Neural cell (in vitro differentiated cells): Measurements from ENCODE around the gene KCNIP4. TPM values are rescaled to one million over a fixed set of nuclear protein-coding genes. Genes with fewer than 3 reads are reported as not detected.

ENCODE experiments used
- H2AFZ ChIP-seq: fragments of 200-600, 300-800 bp; sonication (generic), shearing (Covaris generic); 2 replicates; pipeline ENCODE4 v1.6.0; 2014; ENCODE audit warnings: low read depth, mild to moderate bottlenecking, antibody characterized with exemption, low read length, moderate library complexity
- H3F3A ChIP-seq: fragments of 200-600 bp; shearing (Covaris generic); 2 replicates; pipeline ENCODE4 v1.6.1; 2016; ENCODE audit warnings: mild to moderate bottlenecking, moderate library complexity, mixed read lengths, antibody characterized with exemption, low read length; ENCODE audit not compliant: insufficient read depth, poor library complexity, severe bottlenecking
- H3K27ac ChIP-seq: fragments of 200-600, 300-800 bp; sonication (generic), shearing (Covaris generic); 2 replicates; pipeline ENCODE4 v1.5.1; 2014; ENCODE audit warnings: mild to moderate bottlenecking, low read length, moderate library complexity
- H3K27me3 ChIP-seq: fragments of 300-800, 200-600 bp; sonication (generic), shearing (Covaris generic); 2 replicates; pipeline ENCODE4 v1.6.0; 2014; ENCODE audit warnings: mild to moderate bottlenecking, low read depth, low read length, moderate library complexity; ENCODE audit not compliant: insufficient read depth
- H3K36me3 ChIP-seq: fragments of 300-800, 200-600 bp; sonication (generic), shearing (Covaris generic); 2 replicates; pipeline ENCODE4 v1.5.1; 2014; ENCODE audit warnings: mild to moderate bottlenecking, antibody characterized with exemption, low read length, moderate library complexity; ENCODE audit not compliant: insufficient read depth
- H3K4me2 ChIP-seq: fragments of 300-800, 200-600 bp; sonication (generic), shearing (Covaris generic); 2 replicates; pipeline ENCODE4 v1.6.0; 2014; ENCODE audit warnings: mild to moderate bottlenecking, low read length
- H3K4me3 ChIP-seq: fragments of 300-800, 200-600 bp; sonication (generic), shearing (Covaris generic); 2 replicates; pipeline ENCODE4 v1.5.1; 2014; ENCODE audit warnings: mild to moderate bottlenecking, low read length, moderate library complexity
- H3K79me2 ChIP-seq: fragments of 200-600 bp; shearing (Covaris generic); replicated peaks from 2 replicates; pipeline ENCODE4 v1.6.0; 2014; ENCODE audit warnings: mild to moderate bottlenecking, low read length, moderate library complexity; ENCODE audit not compliant: insufficient read depth
- H3K9ac ChIP-seq: fragments of 300-800, 200-600 bp; sonication (generic), shearing (Covaris generic); 2 replicates; pipeline ENCODE4 v1.6.1; 2016; ENCODE audit warnings: mild to moderate bottlenecking, low read length, mixed read lengths
- H3K9me2 ChIP-seq: fragments of 200-600 bp; shearing (Covaris generic); 2 replicates; pipeline ENCODE4 v1.6.1; 2016; ENCODE audit warnings: mild to moderate bottlenecking, low read length, mixed read lengths; ENCODE audit not compliant: insufficient read depth
- H3K9me3 ChIP-seq: fragments of 200-600, 300-800 bp; sonication (generic), shearing (Covaris generic); 2 replicates; pipeline ENCODE4 v1.6.1; 2016; ENCODE audit warnings: mild to moderate bottlenecking, mixed run types, low read length, moderate library complexity, mixed read lengths
- H4K20me1 ChIP-seq: fragments of 200-600 bp; shearing (Covaris generic); 2 replicates; pipeline ENCODE4 v1.6.1; 2016; ENCODE audit warnings: mild to moderate bottlenecking, mixed run types; ENCODE audit not compliant: insufficient read depth
- CTCF ChIP-seq: fragments of 450-650 bp; IDR thresholded peaks from 2 replicates; pipeline ENCODE4 v1.5.1; 2014; ENCODE audit warnings: antibody characterized with exemption, mild to moderate bottlenecking, moderate library complexity; ENCODE audit not compliant: poor library complexity, severe bottlenecking
- EP300 ChIP-seq: fragments of 450-650 bp; conservative IDR thresholded peaks from 2 replicates; pipeline ENCODE4 v1.6.1; 2014; ENCODE audit warnings: antibody characterized with exemption, mild to moderate bottlenecking, moderate library complexity; ENCODE audit not compliant: poor library complexity, severe bottlenecking
- EZH2 ChIP-seq: fragments of 200-600, 300-800 bp; shearing (Covaris generic), sonication (generic); IDR thresholded peaks from 2 replicates; pipeline ENCODE4 v1.6.1; 2014; ENCODE audit warnings: antibody characterized with exemption, low read length, borderline replicate concordance, mild to moderate bottlenecking; ENCODE audit not compliant: insufficient read depth, poor library complexity, severe bottlenecking
- MXI1 ChIP-seq: fragments of 450-650 bp; conservative IDR thresholded peaks from 2 replicates; pipeline ENCODE4 v1.6.1; 2014; ENCODE audit warnings: antibody characterized with exemption, mild to moderate bottlenecking; ENCODE audit not compliant: poor library complexity, severe bottlenecking
- POLR2AphosphoS5 ChIP-seq: IDR thresholded peaks from 2 replicates; pipeline ENCODE4 v1.6.1; 2012
- RAD21 ChIP-seq: fragments of 450-650 bp; conservative IDR thresholded peaks from 2 replicates; pipeline ENCODE4 v1.6.1; 2014; ENCODE audit warnings: antibody characterized with exemption, mild to moderate bottlenecking, moderate library complexity
- REST ChIP-seq: IDR thresholded peaks from 2 replicates; pipeline ENCODE4 v1.6.1; 2012; ENCODE audit warnings: borderline replicate concordance
- SMC3 ChIP-seq: fragments of 450-650 bp; conservative IDR thresholded peaks from 2 replicates; pipeline ENCODE4 v1.6.1; 2014; ENCODE audit warnings: antibody characterized with exemption, mild to moderate bottlenecking, moderate library complexity; ENCODE audit not compliant: poor library complexity
- TAF1 ChIP-seq: IDR thresholded peaks from 2 replicates; pipeline ENCODE4 v1.6.1; 2012; ENCODE audit warnings: low read depth
- polyA plus RNA-seq: library from polyadenylated mRNA; depleted of rRNA; stranded (reverse); fragments of >200 nt; gene quantifications from 2 replicates; pipeline ENCODE4 v1.2.3, GENCODE V29; 2014

The KCNIP4 gene
- polyA plus RNA-seq, 1 donor from 2014 or later, result 22.8 TPM

- no peak overlapping the region for H3K4me2 ChIP-seq
- H3K36me3 ChIP-seq, result no peaks in the 10 kb centered on the region
- no peak overlapping the region for H2AFZ ChIP-seq
- no peaks in the 10 kb centered on the region for H3K9me2 ChIP-seq
- H3K4me3 ChIP-seq, result no peak overlapping the region
- TF ChIP-seq MXI1, result no peak
- no peak for TF ChIP-seq POLR2AphosphoS5
- TF ChIP-seq TAF1, result no peak
- no peak for TF ChIP-seq EP300
- no peak for TF ChIP-seq RAD21
- TF ChIP-seq CTCF, result no peak
- TF ChIP-seq REST, result no peak
- no peak for TF ChIP-seq EZH2
- no peak for TF ChIP-seq SMC3
- H3K9ac ChIP-seq, result no peak overlapping the region
- H3F3A ChIP-seq, result no peaks in the 10 kb centered on the region
- H3K27me3 ChIP-seq, result no peaks in the 10 kb centered on the region
- H3K27ac ChIP-seq, result no peak overlapping the region
- no peaks in the 10 kb centered on the region for H3K79me2 ChIP-seq
- H4K20me1 ChIP-seq, result no peaks in the 10 kb centered on the region
- no peaks in the 10 kb centered on the region for H3K9me3 ChIP-seq
Measured at GRCh38 chr4:21012851-21013331, 935.7 kb downstream of the KCNIP4 start.

- Histone ChIP-seq H3K9ac (no peak overlapping the region), H3F3A (no peaks in the 10 kb centered on the region), H3K36me3 (no peaks in the 10 kb centered on the region), H3K27ac (no peak overlapping the region), H3K9me3 (no peaks in the 10 kb centered on the region), H3K9me2 (no peaks in the 10 kb centered on the region), H2AFZ (no peak overlapping the region), H3K27me3 (no peaks in the 10 kb centered on the region), H4K20me1 (no peaks in the 10 kb centered on the region), H3K4me2 (no peak overlapping the region), H3K4me3 (no peak overlapping the region), H3K79me2 (no peaks in the 10 kb centered on the region)
- no peak for TF ChIP-seq REST
- no peak for TF ChIP-seq EZH2
- no peak for TF ChIP-seq TAF1
- no peak for TF ChIP-seq SMC3
Measured at GRCh38 chr4:21011106-21011505, 937.5 kb downstream of the KCNIP4 start.
